ENCODE measurements around the gene FLRT2.

DNA sequence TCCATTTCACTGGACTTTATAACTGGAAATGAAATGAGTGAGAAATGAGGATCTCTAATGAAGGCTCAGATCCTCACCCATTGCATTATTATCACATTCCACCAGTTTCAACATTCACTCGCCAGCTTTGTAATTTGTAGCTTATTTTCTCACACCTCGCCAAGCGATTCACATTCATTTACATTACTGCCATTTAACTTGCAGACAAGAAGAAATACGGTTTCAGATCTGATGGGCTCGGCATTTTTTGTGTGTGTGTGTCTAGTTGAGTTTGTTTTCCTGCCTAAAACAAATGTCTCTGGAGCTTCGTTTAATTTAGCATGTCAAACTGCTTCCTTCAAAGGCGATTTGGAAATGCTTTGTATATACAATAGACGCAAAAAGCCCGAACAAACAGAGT is 132.2 kb downstream of the FLRT2 start:
- TF ChIP-seq, protein P1, sequence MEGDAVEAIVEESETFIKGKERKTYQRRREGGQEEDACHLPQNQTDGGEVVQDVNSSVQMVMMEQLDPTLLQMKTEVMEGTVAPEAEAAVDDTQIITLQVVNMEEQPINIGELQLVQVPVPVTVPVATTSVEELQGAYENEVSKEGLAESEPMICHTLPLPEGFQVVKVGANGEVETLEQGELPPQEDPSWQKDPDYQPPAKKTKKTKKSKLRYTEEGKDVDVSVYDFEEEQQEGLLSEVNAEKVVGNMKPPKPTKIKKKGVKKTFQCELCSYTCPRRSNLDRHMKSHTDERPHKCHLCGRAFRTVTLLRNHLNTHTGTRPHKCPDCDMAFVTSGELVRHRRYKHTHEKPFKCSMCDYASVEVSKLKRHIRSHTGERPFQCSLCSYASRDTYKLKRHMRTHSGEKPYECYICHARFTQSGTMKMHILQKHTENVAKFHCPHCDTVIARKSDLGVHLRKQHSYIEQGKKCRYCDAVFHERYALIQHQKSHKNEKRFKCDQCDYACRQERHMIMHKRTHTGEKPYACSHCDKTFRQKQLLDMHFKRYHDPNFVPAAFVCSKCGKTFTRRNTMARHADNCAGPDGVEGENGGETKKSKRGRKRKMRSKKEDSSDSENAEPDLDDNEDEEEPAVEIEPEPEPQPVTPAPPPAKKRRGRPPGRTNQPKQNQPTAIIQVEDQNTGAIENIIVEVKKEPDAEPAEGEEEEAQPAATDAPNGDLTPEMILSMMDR (conservative IDR thresholded peaks at IDR 0.05; ENCODE audit: low read depth, low read length), result no peak
- no peak for TF ChIP-seq RCOR1 (IDR thresholded peaks at IDR 0.05; ENCODE audit: insufficient replicate concordance, low read length)
- no peak for TF ChIP-seq MXI1 (IDR thresholded peaks at IDR 0.05; ENCODE audit: borderline replicate concordance, low read depth, low read length)
- no peak for TF ChIP-seq RAD21 (IDR thresholded peaks at IDR 0.05; ENCODE audit: low read length)
- no peak for TF ChIP-seq POLR2A (IDR thresholded peaks at IDR 0.05; ENCODE audit: low read depth, low read length)
